Chondrocyte (in vitro differentiated cells): ENCODE data around the gene CPSF4. TPM values are rescaled to one million over a fixed set of nuclear protein-coding genes. Genes with fewer than 3 reads are reported as not detected.
"Not testable (repeated sequence)": the region's sequence is repeated elsewhere in the genome, so short reads cannot be mapped to it uniquely, and the experiment has no call there.

Experiments
- DNase-seq: peaks from one replicate; pipeline ENCODE4 v3.0.0; 2021; ENCODE audit warnings: mixed read lengths, low spot score
- H3K27ac Mint-ChIP-seq: one replicate; pipeline ENCODE4 v1.8.0; 2021; ENCODE audit warnings: mild to moderate bottlenecking, moderate library complexity, mixed read lengths; ENCODE audit not compliant: unreplicated experiment
- H3K27me3 Mint-ChIP-seq: 2 replicates; pipeline ENCODE4 v1.8.0; 2021; ENCODE audit warnings: low read depth, mixed read lengths
- H3K36me3 Mint-ChIP-seq: 2 replicates; pipeline ENCODE4 v1.8.0; 2021; ENCODE audit warnings: low read depth, mixed read lengths
- H3K4me1 Mint-ChIP-seq: 2 replicates; pipeline ENCODE4 v1.8.0; 2021; ENCODE audit warnings: low read depth, mild to moderate bottlenecking, mixed read lengths
- H3K4me3 Mint-ChIP-seq: one replicate; pipeline ENCODE4 v1.8.0; 2021; ENCODE audit warnings: mild to moderate bottlenecking, moderate library complexity, mixed read lengths; ENCODE audit not compliant: unreplicated experiment
- H3K9me3 Mint-ChIP-seq: 2 replicates; pipeline ENCODE4 v1.8.0; 2021; ENCODE audit warnings: low read depth, mixed read lengths
- total RNA-seq: library from RNA; stranded (reverse); gene quantifications from 3 replicates; pipeline ENCODE4 v1.2.1, GENCODE V29; 2021
- TF ChIP-seq, protein P1 (sequence below): fragments of 200-600 bp; sonication (generic); IDR thresholded peaks from 2 replicates; pipeline ENCODE4 v1.5.0; 2021; ENCODE audit warnings: antibody characterized with exemption, mild to moderate bottlenecking, moderate library complexity

CPSF4 gene
- total RNA-seq, 1 donor from 2014 or later: 36.6 TPM

DNA sequence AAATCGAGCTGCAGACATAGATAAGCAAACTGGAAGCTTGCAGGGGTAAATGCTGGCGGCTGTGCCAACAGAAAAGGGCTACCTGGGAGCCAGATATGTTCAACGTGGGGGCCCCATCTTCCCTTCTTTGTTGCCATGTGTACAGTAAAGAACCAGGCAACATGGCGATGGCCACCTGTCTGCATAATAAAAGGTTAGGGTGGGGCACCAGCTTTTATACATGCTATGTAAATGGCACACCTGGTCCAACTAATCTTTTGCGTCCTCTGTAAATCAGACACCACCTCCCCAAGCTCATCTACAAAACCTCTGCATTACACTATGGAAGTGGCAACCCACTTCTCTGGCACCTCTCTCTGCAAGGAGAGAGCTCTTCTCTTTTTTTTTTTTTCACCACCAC is 16.1 kb upstream of the CPSF4 start:
- Mint-ChIP-seq H3K4me1 (no peaks in the 10 kb centered on the region), H3K4me3 (no peak overlapping the region), H3K27ac (no peak overlapping the region), H3K27me3 (no peaks in the 10 kb centered on the region), H3K9me3 (no peaks in the 10 kb centered on the region), H3K36me3 (peaks cover 14% of the 10 kb centered on the region)
- TF ChIP-seq, protein P1, sequence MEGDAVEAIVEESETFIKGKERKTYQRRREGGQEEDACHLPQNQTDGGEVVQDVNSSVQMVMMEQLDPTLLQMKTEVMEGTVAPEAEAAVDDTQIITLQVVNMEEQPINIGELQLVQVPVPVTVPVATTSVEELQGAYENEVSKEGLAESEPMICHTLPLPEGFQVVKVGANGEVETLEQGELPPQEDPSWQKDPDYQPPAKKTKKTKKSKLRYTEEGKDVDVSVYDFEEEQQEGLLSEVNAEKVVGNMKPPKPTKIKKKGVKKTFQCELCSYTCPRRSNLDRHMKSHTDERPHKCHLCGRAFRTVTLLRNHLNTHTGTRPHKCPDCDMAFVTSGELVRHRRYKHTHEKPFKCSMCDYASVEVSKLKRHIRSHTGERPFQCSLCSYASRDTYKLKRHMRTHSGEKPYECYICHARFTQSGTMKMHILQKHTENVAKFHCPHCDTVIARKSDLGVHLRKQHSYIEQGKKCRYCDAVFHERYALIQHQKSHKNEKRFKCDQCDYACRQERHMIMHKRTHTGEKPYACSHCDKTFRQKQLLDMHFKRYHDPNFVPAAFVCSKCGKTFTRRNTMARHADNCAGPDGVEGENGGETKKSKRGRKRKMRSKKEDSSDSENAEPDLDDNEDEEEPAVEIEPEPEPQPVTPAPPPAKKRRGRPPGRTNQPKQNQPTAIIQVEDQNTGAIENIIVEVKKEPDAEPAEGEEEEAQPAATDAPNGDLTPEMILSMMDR: no peak
- no peak for DNase-seq

DNA sequence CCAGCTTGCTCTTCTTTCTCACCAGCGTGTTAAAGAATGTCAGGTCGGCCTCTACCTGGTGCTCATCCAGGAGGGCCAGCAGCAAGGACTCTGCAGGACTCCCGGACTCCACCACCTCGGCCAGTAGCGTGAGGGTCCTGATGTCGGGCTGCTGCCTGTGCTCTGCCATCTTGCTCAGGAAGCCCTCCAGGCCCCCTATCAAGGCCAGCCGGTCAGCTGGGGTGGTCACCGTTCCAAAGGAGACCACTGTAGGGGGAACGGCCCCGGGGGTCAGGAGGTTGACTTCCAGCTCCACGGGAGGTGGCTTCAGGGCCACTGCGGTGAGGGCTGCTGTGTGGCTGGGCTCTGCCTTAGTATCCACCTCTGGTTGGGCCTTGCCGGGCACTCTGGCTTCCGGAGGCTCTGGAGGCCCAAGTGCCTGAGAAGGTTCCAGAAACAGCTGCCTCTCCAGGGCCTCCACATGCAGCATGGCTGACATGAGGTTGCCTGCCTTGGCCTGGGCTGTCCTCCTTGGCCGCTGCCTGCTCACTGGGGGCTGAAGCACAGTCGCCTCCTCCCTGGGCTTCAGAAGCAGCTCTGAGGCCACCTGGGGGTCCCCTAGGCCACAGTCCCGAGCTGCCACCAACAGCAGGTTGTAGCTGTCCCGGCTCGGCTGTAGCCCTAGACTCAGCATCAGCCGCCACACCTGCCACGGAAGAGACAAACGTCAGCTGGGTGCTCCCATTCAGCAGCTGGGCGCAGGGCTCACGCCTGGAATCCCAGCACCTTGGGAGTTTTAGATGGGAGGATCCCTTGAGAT is 13.6 kb upstream of the CPSF4 start:
- Mint-ChIP-seq H3K27ac (no peak overlapping the region), H3K4me3 (no peak overlapping the region), H3K9me3 (no peaks in the 10 kb centered on the region), H3K4me1 (no peaks in the 10 kb centered on the region), H3K27me3 (no peaks in the 10 kb centered on the region), H3K36me3 (peaks cover 16% of the 10 kb centered on the region)
- TF ChIP-seq, protein P1: no peak
- no peak for DNase-seq

DNA sequence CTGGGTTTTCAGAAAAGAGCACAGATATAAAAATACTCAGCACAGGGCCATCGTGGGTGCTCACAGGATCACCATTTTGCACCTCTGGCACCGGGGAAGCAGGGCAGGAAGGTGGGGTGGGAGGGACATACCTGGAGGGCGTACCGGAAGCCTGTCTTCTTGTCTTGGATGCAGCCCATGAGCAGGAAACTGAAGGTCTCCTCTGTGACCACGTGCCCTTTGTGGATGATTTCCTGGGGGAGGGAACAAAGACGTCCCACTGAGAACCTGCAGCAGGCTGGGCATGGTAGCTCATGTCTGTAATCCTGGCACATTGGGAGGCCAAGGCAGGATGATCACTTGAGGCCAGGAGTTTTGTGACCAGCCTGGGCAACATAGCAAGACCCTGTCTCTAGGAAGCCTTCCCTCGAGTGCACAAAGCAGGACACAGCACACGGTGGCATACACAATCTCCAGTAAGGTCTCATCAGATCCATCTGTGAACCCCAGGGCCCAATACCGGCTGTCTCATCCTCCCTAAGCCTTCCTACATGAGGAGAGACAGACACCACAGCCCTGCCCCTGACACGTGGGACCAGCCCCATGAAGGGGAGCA is 9.7 kb upstream of the CPSF4 start:
- TF ChIP-seq, protein P1: no peak
- no peak overlapping the region for H3K4me3 Mint-ChIP-seq
- H3K9me3 Mint-ChIP-seq: no peaks in the 10 kb centered on the region
- no peak for DNase-seq
- H3K27me3 Mint-ChIP-seq: no peaks in the 10 kb centered on the region
- H3K27ac Mint-ChIP-seq: no peak overlapping the region
- H3K36me3 Mint-ChIP-seq: peaks cover 15% of the 10 kb centered on the region
- H3K4me1 Mint-ChIP-seq: no peaks in the 10 kb centered on the region

DNA sequence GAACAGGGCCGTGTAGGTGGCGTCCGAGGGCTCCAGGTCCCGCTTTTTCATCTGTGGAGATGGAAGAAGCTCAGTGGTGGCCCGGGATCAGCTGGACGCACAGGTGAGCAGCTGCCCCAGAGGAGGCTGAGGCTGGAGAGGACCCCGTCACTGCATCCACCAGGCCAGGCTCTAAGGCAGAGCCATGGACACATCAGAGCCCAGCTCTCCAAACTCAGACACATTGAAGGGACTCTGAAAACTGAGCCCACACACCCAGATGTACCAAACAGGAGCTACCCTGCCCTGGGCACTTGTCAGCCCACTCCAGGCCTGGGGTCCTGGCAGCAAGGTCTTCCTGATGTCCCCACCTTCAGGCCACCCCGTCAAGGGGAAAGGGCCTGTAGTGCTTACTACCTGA is 9.0 kb upstream of the CPSF4 start:
- Mint-ChIP-seq H3K9me3 (no peaks in the 10 kb centered on the region), H3K4me1 (no peaks in the 10 kb centered on the region), H3K36me3 (peaks cover 15% of the 10 kb centered on the region), H3K27me3 (no peaks in the 10 kb centered on the region), H3K4me3 (no peak overlapping the region), H3K27ac (no peak overlapping the region)
- TF ChIP-seq, protein P1: no peak
- no peak for DNase-seq

GRCh38 chr7:99431756-99432540 is 6.8 kb upstream of the CPSF4 start:
- H3K4me3 Mint-ChIP-seq, H3K9me3 Mint-ChIP-seq, H3K27me3 Mint-ChIP-seq, H3K27ac Mint-ChIP-seq, DNase-seq, H3K4me1 Mint-ChIP-seq: not testable (repeated sequence)
- peaks cover 14% of the 10 kb centered on the region for H3K36me3 Mint-ChIP-seq
